ENCODE results near the gene GPANK1.

The GPANK1 gene

DNA sequence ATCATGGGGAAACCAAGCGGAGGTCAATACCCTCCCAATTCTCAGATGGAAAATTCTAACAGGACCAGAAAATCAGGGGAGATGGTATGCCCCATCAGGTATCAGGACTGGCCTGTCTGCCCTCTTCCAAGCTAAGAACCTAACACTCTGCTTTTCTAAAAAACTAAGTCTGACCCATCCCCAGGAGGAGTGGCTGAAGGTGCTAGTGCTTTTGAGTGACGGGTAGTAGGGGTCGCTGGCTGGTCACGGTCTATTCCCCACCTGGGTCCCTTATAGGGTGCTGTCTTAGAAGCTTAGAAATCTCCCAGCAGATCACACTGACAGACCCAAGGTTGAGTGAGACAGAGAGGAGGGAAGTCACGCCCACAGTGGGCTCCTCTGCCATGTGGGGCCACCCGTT, 28.7 kb upstream of the GPANK1 start:
- no peak overlapping the region for H3K4me3 ChIP-seq (ENCODE audit: low read length, poor library complexity, severe bottlenecking)
- peaks cover 71% of the 10 kb centered on the region; the same call in 1 of the 2 replicates for H3K36me3 ChIP-seq (ENCODE audit: insufficient read depth, low read length)
- 0 out of 2 replicates have a peak, but pooled peaks cover 8% of the 10 kb centered on the region for H3K79me2 ChIP-seq (ENCODE audit: insufficient read depth, low read length)
- no peaks in the 10 kb centered on the region for H3K27me3 ChIP-seq (ENCODE audit: insufficient read depth, low read length, poor library complexity, severe bottlenecking)
- H3K4me2 ChIP-seq (ENCODE audit: low read depth, low read length, poor library complexity, severe bottlenecking), result no peak overlapping the region
- no peaks in the 10 kb centered on the region for H3F3A ChIP-seq (ENCODE audit: low read depth)
- no peaks in the 10 kb centered on the region for H3K9me2 ChIP-seq (replicated peaks; ENCODE audit: low read depth, low read length)
- no peaks in the 10 kb centered on the region for H3K9me3 ChIP-seq (ENCODE audit: insufficient read depth, low read depth, low read length)
- peaks cover 7% of the 10 kb centered on the region for H3K4me1 ChIP-seq (ENCODE audit: insufficient read depth, low read length, poor library complexity, severe bottlenecking)
- no peaks in the 10 kb centered on the region for H4K20me1 ChIP-seq (ENCODE audit: insufficient read depth, low read length, poor library complexity, severe bottlenecking)
- no peak overlapping the region for H2AFZ ChIP-seq (ENCODE audit: low read length)
- H3K9ac ChIP-seq (ENCODE audit: low read depth, low read length, poor library complexity, severe bottlenecking), result no peak overlapping the region
- TF ChIP-seq, protein P1, sequence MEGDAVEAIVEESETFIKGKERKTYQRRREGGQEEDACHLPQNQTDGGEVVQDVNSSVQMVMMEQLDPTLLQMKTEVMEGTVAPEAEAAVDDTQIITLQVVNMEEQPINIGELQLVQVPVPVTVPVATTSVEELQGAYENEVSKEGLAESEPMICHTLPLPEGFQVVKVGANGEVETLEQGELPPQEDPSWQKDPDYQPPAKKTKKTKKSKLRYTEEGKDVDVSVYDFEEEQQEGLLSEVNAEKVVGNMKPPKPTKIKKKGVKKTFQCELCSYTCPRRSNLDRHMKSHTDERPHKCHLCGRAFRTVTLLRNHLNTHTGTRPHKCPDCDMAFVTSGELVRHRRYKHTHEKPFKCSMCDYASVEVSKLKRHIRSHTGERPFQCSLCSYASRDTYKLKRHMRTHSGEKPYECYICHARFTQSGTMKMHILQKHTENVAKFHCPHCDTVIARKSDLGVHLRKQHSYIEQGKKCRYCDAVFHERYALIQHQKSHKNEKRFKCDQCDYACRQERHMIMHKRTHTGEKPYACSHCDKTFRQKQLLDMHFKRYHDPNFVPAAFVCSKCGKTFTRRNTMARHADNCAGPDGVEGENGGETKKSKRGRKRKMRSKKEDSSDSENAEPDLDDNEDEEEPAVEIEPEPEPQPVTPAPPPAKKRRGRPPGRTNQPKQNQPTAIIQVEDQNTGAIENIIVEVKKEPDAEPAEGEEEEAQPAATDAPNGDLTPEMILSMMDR (conservative IDR thresholded peaks at IDR 0.05; ENCODE audit: low read length), result no peak
- TF ChIP-seq EZH2phosphoT487 (IDR thresholded peaks at IDR 0.05; ENCODE audit: borderline replicate concordance), result no peak

DNA sequence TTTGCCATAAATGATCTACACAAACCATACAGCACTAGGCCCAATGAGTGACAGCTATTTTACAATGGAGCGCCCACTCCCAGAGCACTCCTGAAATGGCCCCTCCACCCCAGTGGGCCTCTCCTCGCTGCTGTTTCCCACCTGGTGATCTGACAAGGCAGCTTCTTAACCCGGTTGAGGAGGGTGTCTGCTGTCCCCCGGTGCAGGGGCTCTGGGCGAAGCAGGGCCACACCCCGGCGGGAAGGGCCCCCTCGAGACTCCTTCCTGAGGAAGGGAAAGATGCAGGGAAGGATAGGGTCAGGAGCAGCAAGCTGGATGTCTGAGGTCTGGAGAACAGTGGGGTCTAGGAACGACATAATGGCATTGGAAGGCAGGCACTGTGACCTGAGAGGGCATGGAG, 28.1 kb upstream of the GPANK1 start:
- Histone ChIP-seq H2AFZ (ENCODE audit: low read length) (no peak overlapping the region), H3K79me2 (ENCODE audit: insufficient read depth, low read length) (0 out of 2 replicates have a peak, but pooled peaks cover 5% of the 10 kb centered on the region), H3K4me3 (ENCODE audit: low read length, poor library complexity, severe bottlenecking) (no peak overlapping the region), H3K4me1 (ENCODE audit: insufficient read depth, low read length, poor library complexity, severe bottlenecking) (peaks cover 3% of the 10 kb centered on the region), H3F3A (ENCODE audit: low read depth) (no peaks in the 10 kb centered on the region), H4K20me1 (ENCODE audit: insufficient read depth, low read length, poor library complexity, severe bottlenecking) (no peaks in the 10 kb centered on the region), H3K9me3 (ENCODE audit: insufficient read depth, low read depth, low read length) (no peaks in the 10 kb centered on the region), H3K9ac (ENCODE audit: low read depth, low read length, poor library complexity, severe bottlenecking) (no peak overlapping the region), H3K4me2 (ENCODE audit: low read depth, low read length, poor library complexity, severe bottlenecking) (no peak overlapping the region), H3K36me3 (ENCODE audit: insufficient read depth, low read length) (peaks cover 78% of the 10 kb centered on the region; the same call in 1 of the 2 replicates), H3K9me2 (replicated peaks; ENCODE audit: low read depth, low read length) (no peaks in the 10 kb centered on the region), H3K27me3 (ENCODE audit: insufficient read depth, low read length, poor library complexity, severe bottlenecking) (no peaks in the 10 kb centered on the region)
- TF ChIP-seq, protein P1 (conservative IDR thresholded peaks at IDR 0.05; ENCODE audit: low read length), result no peak
- no peak for TF ChIP-seq EZH2phosphoT487 (IDR thresholded peaks at IDR 0.05; ENCODE audit: borderline replicate concordance)

GRCh38 chr6:31692353-31692752, 27.6 kb upstream of the GPANK1 start:
- Histone ChIP-seq H3K79me2 (ENCODE audit: insufficient read depth, low read length) (no peaks in the 10 kb centered on the region), H3K9me2 (replicated peaks; ENCODE audit: low read depth, low read length) (no peaks in the 10 kb centered on the region), H3K4me2 (ENCODE audit: low read depth, low read length, poor library complexity, severe bottlenecking) (no peak overlapping the region), H3K9ac (ENCODE audit: low read depth, low read length, poor library complexity, severe bottlenecking) (no peak overlapping the region), H3F3A (ENCODE audit: low read depth) (no peaks in the 10 kb centered on the region), H2AFZ (ENCODE audit: low read length) (no peak overlapping the region), H3K4me1 (ENCODE audit: insufficient read depth, low read length, poor library complexity, severe bottlenecking) (no peaks in the 10 kb centered on the region), H3K27me3 (ENCODE audit: insufficient read depth, low read length, poor library complexity, severe bottlenecking) (no peaks in the 10 kb centered on the region), H3K9me3 (ENCODE audit: insufficient read depth, low read depth, low read length) (no peaks in the 10 kb centered on the region), H3K36me3 (ENCODE audit: insufficient read depth, low read length) (peaks cover 83% of the 10 kb centered on the region; the same call in 1 of the 2 replicates), H3K4me3 (ENCODE audit: low read length, poor library complexity, severe bottlenecking) (no peak overlapping the region), H4K20me1 (ENCODE audit: insufficient read depth, low read length, poor library complexity, severe bottlenecking) (no peaks in the 10 kb centered on the region)
- TF ChIP-seq, protein P1 (conservative IDR thresholded peaks at IDR 0.05; ENCODE audit: low read length), result no peak
- no peak for TF ChIP-seq EZH2phosphoT487 (IDR thresholded peaks at IDR 0.05; ENCODE audit: borderline replicate concordance)

All from Loucy (cell line).